M059J (cell line): ENCODE results near the gene NFIB. TPM values are rescaled to one million over a fixed set of nuclear protein-coding genes. Genes with fewer than 3 reads are reported as not detected.
A peak's percentile ranks its signal among the peaks of the same experiment; 100 is the strongest.

Experiments used
- DNase-seq: peaks from one replicate; pipeline ENCODE4 v3.0.0-alpha.2; 2012; ENCODE audit warnings: low read depth
- total RNA-seq: library from RNA; depleted of rRNA; stranded (reverse); fragments of >200 nt; shearing (Covaris generic); gene quantifications from 2 replicates; pipeline ENCODE4 v1.2.3, GENCODE V29; 2014

NFIB gene
- total RNA-seq, 1 experiment from 2014 or later = 4.1 TPM

GRCh38 chr9:14080959-14081542 lies 232.9 kb downstream of the NFIB start:
- DNase-seq = peak; percentile 87

GRCh38 chr9:14079440-14079839 lies 234.5 kb downstream of the NFIB start:
- DNase-seq = no peak

GRCh38 chr9:14077672-14078071 lies 236.3 kb downstream of the NFIB start:
- DNase-seq = no peak

DNA sequence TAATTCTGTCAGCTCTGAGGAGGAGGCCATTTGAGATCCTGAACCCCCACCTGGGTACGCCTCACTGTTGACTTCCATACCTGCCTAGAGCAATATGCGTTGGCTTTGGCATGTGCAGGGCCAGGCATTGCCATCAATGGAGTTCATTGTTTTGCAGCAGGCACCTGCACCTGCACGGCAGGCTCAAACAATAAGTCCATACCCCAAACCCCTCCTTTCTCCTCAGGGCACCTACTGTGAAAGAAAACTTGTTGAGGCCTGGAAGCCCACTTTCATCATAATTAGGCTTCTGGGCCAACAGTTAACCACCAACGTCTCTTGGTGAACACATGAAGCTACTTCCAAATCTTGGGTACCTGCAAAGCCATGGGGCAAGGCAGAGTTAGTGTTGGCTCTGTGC lies 238.7 kb downstream of the NFIB start:
- DNase-seq = no peak

DNA sequence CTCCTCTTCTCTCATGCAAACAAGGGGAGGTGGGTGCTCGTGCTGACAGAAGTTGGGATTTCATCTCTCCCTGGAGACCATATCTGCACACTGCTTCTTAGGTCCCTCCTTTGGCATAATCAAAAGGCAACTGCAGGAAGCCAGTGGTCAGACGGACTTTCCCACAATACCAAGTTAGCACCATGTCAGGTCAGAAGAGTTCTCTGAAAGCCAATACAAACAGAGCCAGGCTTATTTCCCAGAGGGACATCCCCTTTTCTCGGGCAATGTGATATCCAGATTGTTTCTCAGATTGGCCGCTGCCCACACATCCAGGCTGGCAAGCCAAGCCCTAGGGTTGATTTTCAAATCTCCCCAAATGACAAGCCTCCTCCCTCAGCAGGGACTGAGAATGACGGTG lies 241.1 kb downstream of the NFIB start:
- DNase-seq = no peak

DNA sequence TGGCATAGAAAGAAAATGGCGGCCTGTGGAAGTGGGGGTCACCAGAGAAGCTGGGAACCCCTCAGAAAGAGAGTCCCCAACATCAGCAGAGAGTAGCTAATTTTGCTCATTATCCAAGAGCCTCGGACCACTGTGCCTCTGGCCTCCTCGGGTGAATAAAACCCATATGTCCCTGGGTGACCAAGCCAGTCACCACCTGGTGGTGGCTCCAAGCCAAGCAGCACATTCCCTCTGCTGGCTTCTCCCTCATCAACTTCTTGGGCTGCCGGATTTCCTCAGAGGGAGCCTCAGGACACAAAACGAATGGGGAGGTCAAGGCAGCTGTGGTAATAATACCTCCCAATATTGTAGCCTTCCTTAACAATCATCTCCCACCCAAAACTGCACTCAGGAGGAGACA lies 242.5 kb downstream of the NFIB start:
- peak; percentile 5 for DNase-seq

DNA sequence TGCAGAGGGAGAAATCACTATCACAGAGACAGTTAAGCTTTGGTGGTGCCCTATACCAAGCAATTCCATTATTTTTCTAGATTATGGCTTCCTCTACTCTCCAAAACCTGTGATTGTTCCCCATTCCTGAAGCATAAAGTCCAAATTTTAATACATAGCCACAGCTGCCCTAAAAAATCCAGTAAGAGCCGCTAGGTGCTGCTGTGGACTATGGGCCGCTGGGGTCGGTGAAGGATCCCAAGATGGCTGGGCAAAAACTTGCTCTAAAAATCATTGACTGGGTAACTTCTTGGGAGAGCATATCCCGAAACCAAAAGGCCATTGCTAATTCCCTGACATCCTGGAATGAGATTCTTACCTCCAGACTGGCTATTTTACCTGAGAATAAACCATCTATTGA lies 245.3 kb downstream of the NFIB start:
- DNase-seq = peak; percentile 6

- DNase-seq = no peak
Observed at GRCh38 chr9:14066831-14067230, 247.1 kb downstream of the NFIB start.

- no peak for DNase-seq
Observed at GRCh38 chr9:14066032-14066431, 247.9 kb downstream of the NFIB start.

GRCh38 chr9:14064940-14065339 lies 249.0 kb downstream of the NFIB start:
- no peak for DNase-seq

DNA sequence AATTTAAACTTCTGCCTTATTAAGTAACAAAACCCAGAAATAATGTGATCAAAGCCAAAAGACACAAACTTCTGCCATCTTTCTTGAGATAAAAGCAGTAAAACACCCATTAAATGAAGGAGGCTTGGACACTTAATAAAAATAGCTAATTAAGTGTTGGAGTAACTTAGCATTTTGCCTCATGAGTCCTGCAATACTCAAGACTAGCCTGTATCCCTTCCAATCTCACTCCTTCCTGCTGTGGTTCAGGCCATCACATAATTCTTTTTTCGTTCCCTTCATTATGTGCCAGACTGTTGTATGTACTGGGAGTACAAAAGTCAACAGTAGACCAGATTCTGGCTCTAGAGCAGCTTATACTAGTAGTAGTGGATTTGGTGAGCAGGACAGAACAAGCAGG lies 250.2 kb downstream of the NFIB start:
- no peak for DNase-seq

GRCh38 chr9:14062586-14063221 lies 251.2 kb downstream of the NFIB start:
- DNase-seq = peak; percentile 42

DNA sequence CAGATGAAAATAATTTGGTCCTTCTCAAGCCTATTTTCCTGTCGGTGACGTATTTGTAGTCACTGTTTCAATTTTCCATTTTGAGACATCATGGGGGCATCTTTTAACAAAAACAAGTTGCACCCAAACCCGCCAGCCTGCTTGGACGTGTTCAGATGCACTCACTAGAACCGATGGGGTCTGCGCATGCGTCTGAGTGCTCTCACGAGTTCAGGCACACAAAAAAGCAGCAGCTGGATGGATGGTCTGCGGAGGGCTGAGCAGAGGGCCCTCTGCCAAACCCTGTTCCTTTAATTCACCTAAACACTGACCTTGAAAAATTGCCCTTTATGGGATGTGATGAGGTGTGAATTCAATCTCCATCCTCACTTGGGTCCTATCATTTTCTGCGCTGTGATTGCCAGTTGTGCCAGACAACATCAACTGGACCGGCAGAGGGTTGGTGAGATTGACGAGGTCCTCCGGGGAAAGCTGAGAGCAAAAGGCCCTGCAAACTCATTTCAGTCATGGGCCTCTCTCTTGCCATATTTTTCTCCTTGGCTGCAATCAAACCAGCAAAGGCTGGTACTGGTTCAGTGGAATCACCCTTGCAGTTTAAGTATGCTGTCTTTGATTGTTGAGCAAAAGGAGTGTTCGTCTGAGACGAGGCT lies 251.9 kb downstream of the NFIB start:
- DNase-seq = no peak

DNA sequence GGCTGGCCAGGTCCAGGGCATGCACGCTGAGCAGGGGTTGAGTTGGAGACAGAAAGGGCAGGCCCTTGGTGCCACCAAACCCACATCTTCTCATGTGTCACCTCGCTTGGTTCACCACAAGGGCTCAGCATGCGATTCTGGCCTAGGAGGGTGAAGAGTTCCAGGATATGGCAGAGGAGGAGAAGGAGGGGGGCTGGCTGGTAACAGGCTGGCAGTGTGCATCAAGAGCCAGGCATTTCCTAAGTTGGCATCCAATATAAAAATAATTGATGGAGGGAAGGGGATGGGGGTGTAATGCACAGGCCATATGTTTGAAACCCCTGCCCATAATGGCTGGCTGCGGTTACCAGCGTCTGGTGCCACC lies 255.6 kb downstream of the NFIB start:
- DNase-seq = peak; percentile 6

GRCh38 chr9:14057368-14058324 lies 256.3 kb downstream of the NFIB start:
- no peak for DNase-seq

GRCh38 chr9:14056316-14056861 lies 257.6 kb downstream of the NFIB start:
- no peak for DNase-seq

DNA sequence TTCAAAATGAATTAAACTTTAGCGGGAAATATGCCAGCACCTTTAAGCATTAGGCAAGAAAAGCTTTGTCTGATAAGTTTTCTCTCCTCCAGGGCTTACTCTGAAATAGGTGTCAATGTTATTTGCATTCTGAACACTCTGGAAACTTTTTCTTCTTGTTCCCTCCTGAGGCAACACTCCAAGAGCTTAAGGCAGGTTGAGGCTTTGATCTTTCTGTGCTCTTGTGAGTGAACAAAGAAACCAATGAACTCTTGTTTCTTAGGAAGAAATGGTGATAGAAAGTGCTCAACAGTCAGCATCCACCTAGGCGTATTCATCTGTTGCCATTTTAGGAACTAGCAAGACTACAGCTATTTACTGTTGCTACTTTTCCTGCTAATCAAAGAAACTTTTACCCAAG lies 259.8 kb downstream of the NFIB start:
- no peak for DNase-seq

DNA sequence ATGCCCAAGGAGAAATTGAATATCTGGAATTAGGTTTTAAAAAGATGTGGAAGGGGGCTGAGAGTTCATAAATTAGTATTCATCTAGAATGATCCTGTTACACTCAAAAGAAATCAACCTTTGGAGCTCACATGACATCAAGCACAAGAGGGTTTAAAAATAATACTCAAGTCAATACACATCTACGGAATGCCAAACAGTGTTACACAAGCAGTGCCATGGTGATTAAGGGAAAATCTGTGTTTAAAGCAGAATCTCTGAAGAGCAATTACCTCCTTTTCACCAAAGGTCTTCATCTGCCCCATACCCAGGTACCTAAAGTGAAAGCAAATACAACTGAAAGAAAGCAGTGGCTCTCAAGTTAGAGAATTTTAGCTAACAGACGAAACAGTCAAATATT lies 261.6 kb downstream of the NFIB start:
- no peak for DNase-seq

- DNase-seq = no peak
Observed at GRCh38 chr9:14051419-14051818, 262.5 kb downstream of the NFIB start.

DNA sequence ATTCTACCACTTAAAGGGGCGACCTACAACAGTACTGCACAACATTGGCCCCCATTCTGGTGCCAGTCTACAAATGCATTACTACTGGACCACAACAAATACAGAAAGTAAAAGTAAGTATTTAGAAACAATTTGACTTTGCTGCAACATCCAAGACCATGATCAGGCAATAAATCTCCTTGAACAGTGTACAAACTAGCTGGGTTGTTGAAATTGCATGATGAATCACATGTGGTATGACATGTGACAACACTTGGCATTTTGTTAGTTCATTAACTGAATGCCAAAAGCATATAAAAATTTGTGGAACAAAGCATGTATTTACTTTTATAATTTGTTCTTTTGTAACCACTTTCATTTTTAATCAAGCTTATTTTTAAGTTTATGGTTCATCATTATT lies 270.5 kb downstream of the NFIB start:
- DNase-seq = peak; percentile 10

DNA sequence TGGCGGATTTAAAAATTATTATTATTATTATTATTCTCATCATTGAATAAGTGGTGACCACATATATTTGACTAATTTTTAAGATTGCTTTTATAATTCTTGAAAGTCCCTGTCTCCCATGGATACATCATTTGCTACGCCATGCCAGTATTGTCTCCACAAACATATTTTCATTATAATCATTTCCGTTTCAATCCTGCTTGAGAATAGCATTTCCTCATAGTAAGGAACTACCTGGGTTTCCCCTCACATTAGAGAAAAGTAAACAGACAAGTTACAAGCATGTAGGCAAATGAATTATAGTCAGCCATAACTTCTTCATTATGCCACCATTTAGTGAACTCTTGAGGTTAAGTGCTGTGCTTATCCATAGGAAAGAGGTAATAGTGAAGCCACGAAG lies 276.6 kb downstream of the NFIB start:
- no peak for DNase-seq

GRCh38 chr9:14033067-14033466 lies 280.9 kb downstream of the NFIB start:
- no peak for DNase-seq
